Activated T-cell treated with anti-CD3 and anti-CD28 coated beads, Interleukin-2, amount 50 U/mL, for 4 hours (primary cell): ENCODE results near the gene FGF3. TPM values are rescaled to one million over a fixed set of nuclear protein-coding genes. Genes with fewer than 3 reads are reported as not detected.

Experiments used
- ATAC-seq, 2 donors: fragments of 200-7000 bp; cut with Tn5 transposase; one replicate each; pipeline ENCODE4 v1.10.0; 2021
- DNase-seq: peaks from one replicate; pipeline ENCODE4 v3.0.0-alpha.2; 2020
- H3K27me3 Mint-ChIP-seq: one replicate; pipeline ENCODE4 v1.8.0; 2021; ENCODE audit warnings: low read depth, mixed read lengths
- H3K36me3 Mint-ChIP-seq: one replicate; pipeline ENCODE4 v1.8.0; 2022; ENCODE audit warnings: mixed read lengths; ENCODE audit not compliant: insufficient read depth
- H3K4me1 Mint-ChIP-seq: one replicate; pipeline ENCODE4 v1.8.0; 2021; ENCODE audit warnings: low read depth, mixed read lengths
- H3K4me3 Mint-ChIP-seq: one replicate; pipeline ENCODE4 v1.8.0; 2021; ENCODE audit warnings: mild to moderate bottlenecking, moderate library complexity, mixed read lengths
- H3K9me3 Mint-ChIP-seq: one replicate; pipeline ENCODE4 v1.8.0; 2021; ENCODE audit warnings: mixed read lengths
- total RNA-seq, 3 donors: library from RNA; stranded (reverse); gene quantifications; one replicate each; pipeline ENCODE4 v1.2.1, GENCODE V29; 2021

FGF3 gene
- total RNA-seq, 3 donors from 2014 or later, result not detected

- Mint-ChIP-seq H3K27me3 (peaks cover 33% of the 10 kb centered on the region), H3K4me3 (no peak overlapping the region), H3K9me3 (no peaks in the 10 kb centered on the region), H3K36me3 (no peaks in the 10 kb centered on the region), H3K4me1 (no peaks in the 10 kb centered on the region)
- ATAC-seq (no peak), DNase-seq (no peak)
Observed at GRCh38 chr11:69860244-69860643, 41.0 kb upstream of the FGF3 start.

- H3K27me3 Mint-ChIP-seq, result peaks cover 32% of the 10 kb centered on the region
- DNase-seq, result no peak
- H3K4me1 Mint-ChIP-seq, result no peaks in the 10 kb centered on the region
- ATAC-seq, result no peak
- no peaks in the 10 kb centered on the region for H3K36me3 Mint-ChIP-seq
- H3K9me3 Mint-ChIP-seq, result no peaks in the 10 kb centered on the region
- H3K4me3 Mint-ChIP-seq, result no peak overlapping the region
Observed at GRCh38 chr11:69859275-69859934, 40.2 kb upstream of the FGF3 start.

- Mint-ChIP-seq H3K4me3 (no peak overlapping the region), H3K4me1 (no peaks in the 10 kb centered on the region), H3K36me3 (no peaks in the 10 kb centered on the region), H3K27me3 (peaks cover 29% of the 10 kb centered on the region), H3K9me3 (no peaks in the 10 kb centered on the region)
- ATAC-seq (no peak), DNase-seq (no peak)
Observed at GRCh38 chr11:69855421-69855820, 36.2 kb upstream of the FGF3 start.

- no peaks in the 10 kb centered on the region for H3K36me3 Mint-ChIP-seq
- no peaks in the 10 kb centered on the region for H3K4me1 Mint-ChIP-seq
- H3K4me3 Mint-ChIP-seq, result no peak overlapping the region
- peaks cover 23% of the 10 kb centered on the region for H3K27me3 Mint-ChIP-seq
- H3K9me3 Mint-ChIP-seq, result no peaks in the 10 kb centered on the region
- DNase-seq (no peak), ATAC-seq (peak in 1 of 2 donors; percentile 18)
Observed at GRCh38 chr11:69854713-69855112, 35.5 kb upstream of the FGF3 start.

DNA sequence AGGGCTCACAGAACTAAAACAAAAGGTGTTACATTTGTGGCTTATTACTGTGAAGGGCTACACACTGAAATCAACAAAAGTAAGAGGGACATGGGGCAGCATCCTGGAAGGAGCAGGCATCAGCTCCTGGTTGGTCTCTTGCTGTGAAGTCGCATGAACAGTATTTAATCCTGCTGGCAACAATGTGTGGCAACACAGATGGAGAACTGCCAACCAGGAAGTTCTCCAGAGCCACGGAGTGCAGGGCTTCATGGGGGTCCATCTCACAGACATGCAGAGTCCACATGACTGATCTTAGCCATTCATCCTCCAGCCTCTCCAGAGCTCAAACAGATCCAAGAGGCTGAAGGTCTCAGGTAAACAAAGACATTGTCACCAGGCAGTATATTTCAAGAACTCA is 32.8 kb upstream of the FGF3 start:
- Mint-ChIP-seq H3K27me3 (peaks cover 20% of the 10 kb centered on the region), H3K9me3 (peaks cover 4% of the 10 kb centered on the region), H3K4me3 (no peak overlapping the region), H3K4me1 (no peaks in the 10 kb centered on the region), H3K36me3 (no peaks in the 10 kb centered on the region)
- DNase-seq (no peak), ATAC-seq (no peak)

- peaks cover 4% of the 10 kb centered on the region for H3K9me3 Mint-ChIP-seq
- H3K36me3 Mint-ChIP-seq, result no peaks in the 10 kb centered on the region
- H3K4me3 Mint-ChIP-seq, result no peak overlapping the region
- ATAC-seq (no peak), DNase-seq (no peak)
- H3K27me3 Mint-ChIP-seq, result peaks cover 14% of the 10 kb centered on the region
- no peaks in the 10 kb centered on the region for H3K4me1 Mint-ChIP-seq
Observed at GRCh38 chr11:69848201-69848600, 29.0 kb upstream of the FGF3 start.

DNA sequence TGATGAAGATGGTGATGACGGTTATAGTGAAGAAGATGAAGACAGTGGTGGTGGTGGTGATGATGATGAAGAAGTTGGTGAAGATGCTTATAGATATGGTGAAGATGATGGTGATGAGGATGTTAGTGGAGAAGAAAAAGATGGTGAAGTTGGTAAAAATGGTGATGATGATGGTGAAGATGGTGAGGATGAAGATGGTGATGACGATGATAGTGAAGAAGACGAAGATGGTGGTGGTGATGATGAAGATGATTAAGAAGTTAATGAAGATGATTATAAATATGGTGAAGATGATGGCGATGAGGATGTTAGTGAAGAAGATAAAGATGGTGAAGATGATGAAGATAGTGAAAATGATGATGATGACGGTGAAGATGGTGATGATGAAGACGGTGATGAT is 25.2 kb upstream of the FGF3 start:
- Mint-ChIP-seq H3K27me3 (peaks cover 11% of the 10 kb centered on the region), H3K9me3 (peaks cover 4% of the 10 kb centered on the region), H3K36me3 (no peaks in the 10 kb centered on the region), H3K4me3 (no peak overlapping the region), H3K4me1 (no peaks in the 10 kb centered on the region)
- ATAC-seq, result no peak
- no peak for DNase-seq

- H3K4me1 Mint-ChIP-seq, result no peaks in the 10 kb centered on the region
- H3K27me3 Mint-ChIP-seq, result peaks cover 10% of the 10 kb centered on the region
- DNase-seq (no peak), ATAC-seq (no peak)
- no peaks in the 10 kb centered on the region for H3K36me3 Mint-ChIP-seq
- no peaks in the 10 kb centered on the region for H3K9me3 Mint-ChIP-seq
- no peak overlapping the region for H3K4me3 Mint-ChIP-seq
Observed at GRCh38 chr11:69843529-69843921, 24.3 kb upstream of the FGF3 start.

GRCh38 chr11:69842746-69843528 is 23.7 kb upstream of the FGF3 start:
- H3K9me3 Mint-ChIP-seq, result no peaks in the 10 kb centered on the region
- ATAC-seq, result no peak

GRCh38 chr11:69841859-69842698 is 22.9 kb upstream of the FGF3 start:
- ATAC-seq, result no peak
- Mint-ChIP-seq H3K9me3 (no peaks in the 10 kb centered on the region), H3K4me1 (no peaks in the 10 kb centered on the region), H3K36me3 (no peaks in the 10 kb centered on the region), H3K27me3 (peaks cover 12% of the 10 kb centered on the region), H3K4me3 (no peak overlapping the region)
- no peak for DNase-seq

More at GRCh38 chr11:69842746-69843528, 23.7 kb upstream of the FGF3 start:
- Mint-ChIP-seq H3K4me3 (no peak overlapping the region), H3K36me3 (no peaks in the 10 kb centered on the region), H3K4me1 (no peaks in the 10 kb centered on the region), H3K27me3 (peaks cover 12% of the 10 kb centered on the region)
- no peak for DNase-seq

DNA sequence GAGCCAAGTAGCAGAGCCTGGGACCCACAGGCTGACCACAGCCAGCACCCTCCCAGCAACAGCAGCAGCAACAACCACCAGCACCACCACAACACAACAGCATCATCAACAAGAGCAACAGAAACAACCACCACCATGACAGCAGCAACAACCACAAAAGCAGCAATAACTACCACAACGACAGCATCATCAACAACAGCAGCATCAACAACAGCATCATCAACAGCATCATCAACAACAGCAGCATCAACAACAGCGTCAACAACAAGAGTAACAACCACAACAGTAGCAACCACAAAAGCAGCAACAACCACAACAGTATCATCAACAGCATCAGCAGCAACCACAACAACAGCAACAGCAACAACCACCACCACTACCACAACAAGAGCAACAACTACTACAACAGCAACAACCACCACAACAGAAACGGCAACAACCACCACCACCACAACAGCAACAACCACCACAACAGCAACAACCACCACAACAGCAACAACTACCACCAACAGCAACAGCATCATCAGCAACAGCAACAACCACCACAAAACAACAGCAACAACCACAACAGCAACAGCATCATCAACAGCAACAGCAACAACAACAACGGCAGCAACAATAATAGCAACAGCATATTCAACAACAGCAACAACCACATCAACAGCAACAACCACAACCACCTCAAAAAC is 22.1 kb upstream of the FGF3 start:
- Mint-ChIP-seq H3K36me3 (no peaks in the 10 kb centered on the region), H3K4me3 (no peak overlapping the region), H3K9me3 (no peaks in the 10 kb centered on the region), H3K27me3 (peaks cover 14% of the 10 kb centered on the region), H3K4me1 (no peaks in the 10 kb centered on the region)
- ATAC-seq (no peak), DNase-seq (no peak)

GRCh38 chr11:69840371-69841169 is 21.4 kb upstream of the FGF3 start:
- H3K4me3 Mint-ChIP-seq, result no peak overlapping the region
- no peak for DNase-seq

GRCh38 chr11:69839516-69839915 is 20.3 kb upstream of the FGF3 start:
- H3K27me3 Mint-ChIP-seq, result peaks cover 28% of the 10 kb centered on the region
- H3K36me3 Mint-ChIP-seq, result no peaks in the 10 kb centered on the region
- H3K4me3 Mint-ChIP-seq, result no peak overlapping the region
- H3K9me3 Mint-ChIP-seq, result no peaks in the 10 kb centered on the region
- no peak for ATAC-seq
- H3K4me1 Mint-ChIP-seq, result peaks cover 9% of the 10 kb centered on the region
- DNase-seq, result no peak

More at GRCh38 chr11:69840371-69841169, 21.4 kb upstream of the FGF3 start:
- H3K36me3 Mint-ChIP-seq, result no peaks in the 10 kb centered on the region
- no peaks in the 10 kb centered on the region for H3K9me3 Mint-ChIP-seq
- peaks cover 3% of the 10 kb centered on the region for H3K4me1 Mint-ChIP-seq
- H3K27me3 Mint-ChIP-seq, result peaks cover 20% of the 10 kb centered on the region
- ATAC-seq, result no peak
